ENCODE data around the gene SRSF4. TPM values are rescaled to one million over a fixed set of nuclear protein-coding genes. Genes with fewer than 3 reads are reported as not detected.

Gene SRSF4
- total RNA-seq, 1 experiment from 2014 or later = 69.0 TPM

DNA sequence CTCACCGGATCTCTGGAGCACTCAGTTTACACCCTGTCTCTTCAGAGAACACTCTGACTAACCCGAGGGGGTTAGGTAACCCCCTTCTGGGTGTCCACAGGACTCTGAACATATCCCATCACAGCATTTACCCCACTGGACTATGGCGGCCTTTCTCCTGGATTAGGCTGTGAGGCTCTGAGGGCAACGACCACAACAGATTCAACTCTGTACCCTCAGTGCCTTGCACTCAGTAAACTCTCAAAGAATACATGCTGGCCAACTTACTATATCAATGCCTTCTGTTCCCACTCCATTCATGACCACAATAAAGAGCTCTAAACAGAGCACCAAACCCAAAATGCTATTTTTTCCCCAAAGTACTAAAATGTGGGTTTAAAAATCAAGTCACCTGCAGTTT lies 43.7 kb upstream of the SRSF4 start:
- RAD21 ChIA-PET (ENCODE audit: low non-redundant PET in 1 of 2, low total read pairs in 2 of 2, uncharacterized antibody in 2 of 2, unreplicated experiment in 2 of 2) = no interaction called here
- no peak overlapping the region for H2AFZ ChIP-seq (ENCODE audit: low read depth, low read length, poor library complexity, severe bottlenecking)
- H3K27me3 ChIP-seq (ENCODE audit: insufficient read depth, low read length) = no peaks in the 10 kb centered on the region
- no peaks in the 10 kb centered on the region for H3K9me2 ChIP-seq (ENCODE audit: insufficient read depth)
- H3K4me1 ChIP-seq (ENCODE audit: control insufficient read depth in 1 of 2, insufficient read depth in 2 of 2, low read length in 2 of 2) = peaks cover 7 to 14% of the 10 kb centered on the region in 2 experiments; a peak in 3 of 4 replicates
- ATAC-seq (no peak), DNase-seq (ENCODE audit: low read depth, low spot score) (no peak)
- POLR2A ChIA-PET = no interaction called here
- H3K36me3 ChIP-seq (ENCODE audit: control insufficient read depth in 1 of 2, insufficient read depth in 2 of 2, low read length in 2 of 2) = peaks cover 0 to 11% of the 10 kb centered on the region in 2 experiments; a peak in 2 of 4 replicates
- no peak overlapping the region for H3K4me2 ChIP-seq (ENCODE audit: low read length)
- H4K20me1 ChIP-seq (ENCODE audit: insufficient read depth) = no peaks in the 10 kb centered on the region
- H3K27ac ChIP-seq (ENCODE audit: low read depth, low read length) = no peak overlapping the region
- CTCF ChIA-PET = no interaction called here
- no peak for TF ChIP-seq FOSL1 (IDR thresholded peaks at IDR 0.05; ENCODE audit: low read depth)
- TF ChIP-seq RAD21 (IDR thresholded peaks at IDR 0.05; ENCODE audit: low read depth) = no peak
- no TSS peak for BruUV-seq (replicated peaks)
- H3K79me2 ChIP-seq (ENCODE audit: insufficient read depth, low read length) = peaks cover 73% of the 10 kb centered on the region
- no peak overlapping the region for H3K9ac ChIP-seq (ENCODE audit: low read length)
- intact Hi-C loops (cut with micrococcal nuclease) = no loop called here
- no peaks in the 10 kb centered on the region for H3K9me3 ChIP-seq (ENCODE audit: control insufficient read depth in 1 of 2, insufficient read depth in 1 of 2, low read depth in 1 of 2, low read length in 2 of 2)
- H3K4me3 ChIP-seq (replicated peaks in 1 of 2; ENCODE audit: low read depth in 1 of 2, low read length in 2 of 2) = no peak overlapping the region

DNA sequence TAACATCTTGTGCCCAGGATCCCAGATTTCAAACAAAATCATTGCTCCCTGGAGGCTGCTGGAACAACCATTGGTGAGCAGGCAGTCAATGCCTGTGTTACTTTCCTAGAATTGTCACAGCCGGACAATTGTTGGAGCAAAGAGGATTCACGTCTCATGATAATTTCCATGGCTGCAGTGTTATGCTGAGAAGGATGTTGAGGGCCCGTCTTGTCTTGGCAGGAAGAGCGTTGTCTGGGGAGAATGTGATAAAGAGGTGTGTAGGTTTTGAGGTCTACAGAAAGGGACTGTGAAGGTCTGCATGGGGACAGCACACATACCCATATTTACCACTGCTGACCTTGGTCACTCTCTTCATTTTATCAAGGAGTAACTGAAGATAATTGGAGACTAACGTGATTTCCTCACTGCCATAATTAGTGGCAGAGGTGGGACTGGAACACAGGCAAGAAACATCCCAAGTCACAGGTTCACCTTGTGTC lies 42.7 kb upstream of the SRSF4 start:
- no TSS peak for BruUV-seq (replicated peaks)
- no peak overlapping the region for H3K27ac ChIP-seq (ENCODE audit: low read depth, low read length)
- H4K20me1 ChIP-seq (ENCODE audit: insufficient read depth) = no peaks in the 10 kb centered on the region
- peaks cover 69% of the 10 kb centered on the region for H3K79me2 ChIP-seq (ENCODE audit: insufficient read depth, low read length)
- H3K4me1 ChIP-seq (ENCODE audit: control insufficient read depth in 1 of 2, insufficient read depth in 2 of 2, low read length in 2 of 2) = peaks cover 2 to 8% of the 10 kb centered on the region in 2 experiments; a peak in 3 of 4 replicates
- H3K36me3 ChIP-seq (ENCODE audit: control insufficient read depth in 1 of 2, insufficient read depth in 2 of 2, low read length in 2 of 2) = peaks cover 0 to 16% of the 10 kb centered on the region in 2 experiments; a peak in 1 of 4 replicates
- no peak overlapping the region for H3K4me2 ChIP-seq (ENCODE audit: low read length)
- ChIA-PET POLR2A (no interaction called here), RAD21 (ENCODE audit: low non-redundant PET in 1 of 2, low total read pairs in 2 of 2, uncharacterized antibody in 2 of 2, unreplicated experiment in 2 of 2) (no interaction called here), CTCF (no interaction called here)
- TF ChIP-seq REST (IDR thresholded peaks at IDR 0.05; ENCODE audit: low read depth) (no peak), ZFX (IDR thresholded peaks at IDR 0.05) (no peak)
- H3K9me3 ChIP-seq (ENCODE audit: control insufficient read depth in 1 of 2, insufficient read depth in 1 of 2, low read depth in 1 of 2, low read length in 2 of 2) = no peaks in the 10 kb centered on the region
- H3K27me3 ChIP-seq (ENCODE audit: insufficient read depth, low read length) = no peaks in the 10 kb centered on the region
- DNase-seq (ENCODE audit: low read depth, low spot score) (no peak), ATAC-seq (no peak)
- H2AFZ ChIP-seq (ENCODE audit: low read depth, low read length, poor library complexity, severe bottlenecking) = no peak overlapping the region
- intact Hi-C loops (cut with micrococcal nuclease) = no loop called here
- no peak overlapping the region for H3K4me3 ChIP-seq (replicated peaks in 1 of 2; ENCODE audit: low read depth in 1 of 2, low read length in 2 of 2)
- H3K9me2 ChIP-seq (ENCODE audit: insufficient read depth) = no peaks in the 10 kb centered on the region
- no peak overlapping the region for H3K9ac ChIP-seq (ENCODE audit: low read length)

Data from HCT116 (cell line).